ENCODE data around the gene CD27.
"Not testable (repeated sequence)": the region's sequence is repeated elsewhere in the genome, so short reads cannot be mapped to it uniquely, and the experiment has no call there.

The CD27 gene

DNA sequence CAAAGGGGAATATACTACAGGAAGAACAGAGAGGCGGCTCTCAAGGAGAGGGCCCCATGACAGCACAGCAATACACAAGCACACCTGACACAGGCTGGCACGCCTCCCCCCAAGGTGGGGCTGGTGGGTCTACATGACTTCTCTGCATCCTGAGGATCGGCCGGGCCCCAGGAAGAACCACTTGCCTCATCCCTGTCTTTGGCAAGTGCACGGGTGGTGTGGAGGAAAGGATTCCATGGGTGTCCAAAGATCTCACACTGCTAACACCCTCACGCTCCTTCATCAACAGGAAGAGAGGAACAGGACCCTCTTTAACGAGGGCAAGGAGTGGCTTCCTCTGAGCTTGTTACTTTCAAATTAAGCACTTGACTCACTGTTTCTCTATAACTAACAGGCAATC lies 18.5 kb downstream of the CD27 start:
- no peak for DNase-seq

DNA sequence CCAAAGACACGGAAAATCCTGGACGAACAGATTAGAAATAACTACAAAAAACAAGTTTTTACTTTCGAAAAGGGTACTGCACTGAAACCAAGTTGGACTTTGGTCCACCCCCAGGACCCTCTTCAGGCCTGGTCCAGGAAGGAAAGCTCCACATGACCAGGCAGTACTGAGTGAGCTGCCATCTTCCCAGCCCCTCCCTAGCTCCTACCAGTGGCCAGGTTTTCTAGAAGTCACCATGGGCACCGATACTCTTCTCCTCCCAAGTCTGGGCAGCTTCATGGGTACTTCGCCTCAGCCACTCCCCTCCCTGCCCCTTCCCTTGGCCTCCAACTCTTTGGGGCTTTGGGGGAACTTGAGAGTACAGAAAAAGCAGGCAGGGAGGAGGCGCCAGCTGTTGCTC lies 19.1 kb downstream of the CD27 start:
- DNase-seq: no peak

DNA sequence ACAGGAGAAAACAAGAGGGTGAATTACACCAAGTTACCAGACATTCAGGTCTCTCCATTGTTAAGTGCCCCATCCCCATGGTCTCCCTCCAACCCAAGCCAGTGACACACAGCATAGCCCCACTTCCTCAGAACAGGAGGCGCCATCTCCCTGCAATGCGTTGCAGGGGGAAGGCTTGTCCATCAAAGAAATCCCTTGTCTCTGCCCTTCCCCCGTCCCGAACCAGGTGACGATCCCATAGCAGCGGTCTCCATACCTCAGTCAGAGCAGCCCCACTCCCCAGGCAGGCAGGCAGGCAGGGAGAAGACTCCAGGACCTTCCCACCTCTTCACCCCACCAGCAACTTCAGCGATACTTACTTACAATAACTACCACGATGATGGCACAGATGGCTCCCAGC lies 19.8 kb downstream of the CD27 start:
- DNase-seq: no peak

DNA sequence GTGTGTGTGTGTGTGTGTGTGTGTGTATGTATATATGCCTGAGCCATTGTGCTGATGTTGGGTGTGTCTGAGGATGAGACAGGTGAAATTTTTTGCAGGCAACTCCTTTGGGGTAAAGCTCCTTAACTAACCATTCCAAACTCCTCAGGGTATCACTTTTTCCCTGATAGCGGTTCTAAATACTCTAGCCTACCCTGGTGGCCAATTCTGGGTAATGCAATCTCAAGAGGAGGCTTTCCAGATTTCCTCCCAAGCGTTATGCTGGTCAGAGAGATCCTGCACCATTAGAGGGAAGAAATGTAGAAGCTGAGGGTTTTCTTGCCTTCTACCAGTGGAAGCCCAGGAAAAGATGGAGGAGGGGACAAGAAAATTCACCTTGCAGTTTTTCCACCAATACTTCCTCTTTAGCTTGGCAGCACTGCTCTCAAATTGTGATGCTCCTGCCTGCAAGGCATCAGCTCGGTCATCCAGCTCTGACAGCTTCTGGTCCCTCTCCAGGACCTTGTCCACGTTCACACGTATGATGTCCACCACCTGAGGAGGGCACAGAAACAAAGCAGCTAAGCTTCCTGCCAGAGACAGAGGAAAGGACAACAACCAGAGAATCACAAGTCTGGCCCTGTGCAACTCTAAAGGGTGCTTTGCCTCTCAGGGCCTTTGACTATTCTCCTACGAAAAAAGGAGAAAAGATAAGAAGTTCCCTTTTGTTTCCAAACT lies 20.9 kb downstream of the CD27 start:
- DNase-seq: peak; percentile 66

DNA sequence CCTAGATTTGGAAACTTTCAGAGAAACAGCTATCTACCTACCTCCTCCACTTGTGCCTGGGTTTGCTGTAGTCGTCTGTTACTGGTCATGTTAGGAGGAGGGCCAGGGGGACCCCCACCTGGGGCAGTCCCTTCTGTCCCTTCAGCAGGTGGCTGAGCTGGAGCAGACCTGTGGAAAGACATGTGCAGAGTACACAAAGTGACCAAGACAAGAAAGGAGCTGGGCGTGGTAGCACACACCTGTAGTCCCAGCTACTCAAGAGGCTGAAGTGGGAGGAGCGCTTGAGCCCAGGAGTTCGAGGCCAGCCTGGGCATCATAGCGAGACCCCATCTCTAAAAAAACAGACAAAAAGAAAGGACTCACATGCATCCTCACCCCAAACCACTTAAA lies 21.4 kb downstream of the CD27 start:
- DNase-seq: no peak

DNA sequence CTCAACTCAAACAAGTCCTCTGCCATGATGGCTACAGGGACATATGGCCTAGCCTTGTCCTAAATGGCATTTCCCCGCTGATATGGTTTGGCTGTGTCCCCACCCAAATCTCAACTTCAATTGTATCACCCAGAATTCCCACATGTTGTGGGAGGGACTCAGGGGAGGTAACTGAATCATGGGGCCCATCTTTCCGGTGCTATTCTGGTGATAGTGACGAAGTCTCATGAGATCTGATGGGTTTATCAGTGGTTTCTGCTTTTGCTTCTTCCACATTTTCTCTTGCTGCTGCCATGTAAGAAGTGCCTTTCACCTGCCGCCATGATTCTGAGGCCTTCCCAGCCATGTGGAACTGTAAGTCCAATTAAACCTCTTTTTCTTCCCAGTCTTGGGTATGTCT lies 22.0 kb downstream of the CD27 start:
- DNase-seq: not testable (repeated sequence)

DNA sequence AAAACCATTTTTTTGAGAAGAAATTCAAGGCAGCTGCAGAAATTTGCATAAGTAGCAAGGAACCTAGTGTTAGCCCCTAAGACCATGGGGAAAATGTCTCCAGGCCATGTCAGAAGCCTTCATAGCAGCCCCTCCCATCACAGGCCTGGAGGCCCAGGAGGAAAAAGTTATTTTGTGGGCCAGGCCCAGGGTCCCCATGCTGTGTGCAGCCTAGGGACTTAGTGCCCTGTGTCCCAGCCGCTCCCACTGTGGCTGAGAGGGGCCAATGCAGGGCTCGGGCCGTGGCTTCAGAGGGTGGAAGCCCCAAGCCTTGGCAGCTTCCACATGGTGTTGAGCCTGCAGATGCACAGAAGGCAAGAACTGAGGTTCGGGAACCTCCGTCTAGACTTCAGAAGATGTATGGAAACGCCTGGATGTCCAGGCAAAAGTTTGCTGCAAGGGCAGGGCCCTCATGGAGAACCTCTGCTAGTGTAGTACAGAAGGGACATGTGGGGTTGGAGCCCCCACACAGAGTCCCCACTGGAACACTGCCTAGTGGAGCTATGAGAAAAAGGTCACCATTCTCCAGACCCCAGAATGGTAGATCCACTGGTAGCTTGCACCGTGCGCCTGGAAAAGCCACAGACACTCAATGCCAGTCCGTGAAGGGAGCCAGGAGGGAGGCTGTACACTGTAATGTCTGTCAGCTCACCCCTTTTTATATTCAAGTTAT lies 23.0 kb downstream of the CD27 start:
- DNase-seq: not testable (repeated sequence)

DNA sequence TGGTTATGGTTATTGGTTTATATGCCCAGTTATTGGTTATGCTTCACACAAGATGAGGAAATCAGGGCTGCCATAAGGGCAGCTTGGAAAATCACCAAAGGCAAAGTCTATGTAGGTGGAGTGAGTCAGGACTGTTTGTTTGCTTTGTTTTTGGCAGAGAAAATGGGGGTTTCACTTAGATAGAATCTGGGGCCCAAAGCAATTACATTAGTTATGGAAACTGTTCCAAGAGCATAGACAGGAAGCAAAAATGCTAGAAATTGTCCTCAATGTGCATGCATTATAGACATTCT lies 23.5 kb downstream of the CD27 start:
- no peak for DNase-seq

DNA sequence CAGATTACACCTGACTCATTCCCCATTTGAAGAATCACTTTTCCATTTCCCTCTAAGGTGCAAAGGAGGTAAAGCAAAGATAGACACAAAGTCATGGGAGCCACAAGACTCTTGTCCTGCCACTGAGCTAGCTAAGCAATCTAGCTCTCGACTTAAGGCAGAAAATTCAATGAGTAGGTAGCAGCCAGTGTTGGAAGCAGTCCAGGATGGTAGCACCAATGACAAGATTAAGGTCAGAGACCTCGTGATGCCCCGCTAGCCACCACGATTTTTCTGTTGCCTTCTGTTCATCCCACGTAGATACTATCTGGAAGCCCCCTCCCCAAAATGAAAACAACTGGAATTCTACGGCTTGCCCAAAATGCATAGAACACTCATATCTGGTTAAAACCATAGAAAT lies 24.3 kb downstream of the CD27 start:
- no peak for DNase-seq

DNA sequence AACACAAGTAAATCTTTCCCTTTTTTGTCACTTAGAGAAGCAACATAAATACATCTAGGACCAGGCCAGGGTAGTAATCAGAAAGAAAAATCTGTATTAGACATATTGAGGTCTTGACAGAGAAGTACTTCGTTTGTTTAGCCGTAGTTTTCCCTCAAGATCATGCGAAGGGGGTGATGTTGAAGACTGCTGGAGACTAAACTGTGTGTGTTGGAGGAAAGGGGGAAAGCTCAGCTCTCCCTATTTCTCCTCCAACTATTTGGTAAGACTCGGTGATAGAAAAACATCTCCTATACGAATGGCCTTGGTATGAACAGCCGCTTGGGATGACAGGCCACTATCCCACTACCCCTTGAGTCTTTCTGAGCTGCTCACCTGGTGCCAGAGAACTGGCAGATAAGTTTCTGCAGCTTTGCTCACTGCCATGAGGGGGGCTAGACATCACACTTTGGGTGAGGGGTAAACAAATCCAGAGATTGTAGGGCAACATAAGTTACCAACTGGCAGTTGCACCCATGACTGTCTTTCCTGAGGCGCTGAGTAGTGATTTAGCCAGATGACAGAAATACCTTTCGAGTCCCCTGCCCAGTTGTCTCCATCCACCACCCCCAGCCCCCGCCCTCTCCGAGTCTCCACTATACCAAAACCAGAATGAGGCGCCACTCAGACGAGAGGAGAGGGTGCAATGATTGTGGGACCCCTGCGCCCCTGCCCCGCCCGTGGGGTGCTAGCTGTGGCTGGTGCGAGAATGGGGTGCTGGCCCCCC lies 25.0 kb downstream of the CD27 start:
- no peak for DNase-seq

DNA sequence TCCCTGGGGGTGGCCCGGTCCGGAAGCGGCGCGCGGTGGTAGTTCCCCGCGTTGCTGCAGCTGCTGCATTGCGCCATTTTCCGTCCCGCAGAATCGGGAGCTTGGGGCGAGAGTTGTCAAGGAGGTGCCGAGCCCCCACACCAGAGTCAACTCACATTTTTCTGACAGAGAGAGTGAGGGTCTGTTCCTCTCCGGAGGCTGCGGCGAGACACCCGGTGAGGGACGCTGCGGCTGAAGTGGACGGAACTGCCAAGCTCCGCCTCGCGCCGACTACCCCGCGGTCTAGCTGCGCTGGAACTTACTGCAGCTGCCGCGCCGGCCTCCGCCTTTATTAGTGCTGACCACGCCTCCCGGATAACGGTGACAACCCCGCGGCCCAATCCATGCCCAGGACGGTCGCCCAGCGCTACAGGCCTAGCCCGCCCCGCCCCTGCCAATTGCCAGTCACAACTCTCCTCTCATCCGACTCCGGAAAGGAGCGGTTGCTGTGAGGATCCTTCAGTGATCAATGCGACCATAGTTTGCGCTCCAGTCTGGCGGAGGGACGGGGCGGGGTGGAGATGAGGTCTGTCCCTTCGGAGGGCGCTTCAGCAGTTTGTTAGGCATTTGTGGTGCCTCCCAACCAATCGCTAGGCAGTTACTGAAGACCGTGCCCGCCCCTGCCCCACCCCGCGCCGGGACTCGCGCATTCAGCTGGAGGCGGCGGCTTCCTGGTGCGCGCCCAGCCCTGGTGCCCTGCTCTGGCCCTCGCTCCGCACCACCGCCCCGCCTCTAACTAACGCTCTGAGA lies 25.8 kb downstream of the CD27 start, which contains the start of gene VAMP1:
TSS of gene VAMP1 (minus strand) at position 303 of the 789 bp plus-strand sequence. CDS start at position 157, 146 bp downstream.
- peak; percentile 89 for DNase-seq

DNA sequence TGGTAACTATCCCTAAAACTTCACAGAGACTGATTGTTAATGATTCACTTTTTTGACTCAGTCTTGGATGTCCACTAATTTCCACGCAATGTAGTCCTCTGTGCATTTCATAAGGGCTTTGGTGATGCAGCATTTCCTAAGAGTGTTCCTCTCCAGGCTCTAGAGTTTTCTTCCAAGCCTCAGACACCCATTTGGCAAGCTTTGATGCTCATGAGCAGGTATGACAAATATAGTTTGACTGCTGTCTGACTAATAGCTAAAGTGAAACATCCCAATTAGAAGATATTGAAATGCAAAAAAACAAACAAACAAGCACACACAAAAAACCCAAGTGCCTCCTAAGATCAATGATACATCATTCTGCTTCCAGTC lies 27.2 kb downstream of the CD27 start:
- no peak for DNase-seq

DNA sequence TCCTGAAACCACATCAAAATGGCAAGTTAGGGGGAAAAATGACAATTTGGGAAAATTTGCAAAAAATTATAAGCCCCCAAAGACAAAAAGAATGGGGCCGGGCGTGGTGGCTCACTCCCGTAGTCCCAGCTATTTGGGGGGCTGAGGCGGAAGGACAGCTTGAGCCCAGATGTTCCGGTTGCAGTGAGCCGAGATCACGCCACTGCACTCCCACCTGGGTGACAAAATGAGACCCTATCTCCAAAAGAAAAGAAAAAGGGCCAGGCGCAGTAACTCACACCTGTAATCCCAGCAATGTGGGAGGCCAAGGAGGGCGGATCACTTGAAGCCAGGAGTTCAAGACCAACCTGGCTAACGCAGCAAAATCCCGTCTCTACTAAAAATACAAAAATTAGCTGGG lies 27.7 kb downstream of the CD27 start:
- DNase-seq: no peak

DNA sequence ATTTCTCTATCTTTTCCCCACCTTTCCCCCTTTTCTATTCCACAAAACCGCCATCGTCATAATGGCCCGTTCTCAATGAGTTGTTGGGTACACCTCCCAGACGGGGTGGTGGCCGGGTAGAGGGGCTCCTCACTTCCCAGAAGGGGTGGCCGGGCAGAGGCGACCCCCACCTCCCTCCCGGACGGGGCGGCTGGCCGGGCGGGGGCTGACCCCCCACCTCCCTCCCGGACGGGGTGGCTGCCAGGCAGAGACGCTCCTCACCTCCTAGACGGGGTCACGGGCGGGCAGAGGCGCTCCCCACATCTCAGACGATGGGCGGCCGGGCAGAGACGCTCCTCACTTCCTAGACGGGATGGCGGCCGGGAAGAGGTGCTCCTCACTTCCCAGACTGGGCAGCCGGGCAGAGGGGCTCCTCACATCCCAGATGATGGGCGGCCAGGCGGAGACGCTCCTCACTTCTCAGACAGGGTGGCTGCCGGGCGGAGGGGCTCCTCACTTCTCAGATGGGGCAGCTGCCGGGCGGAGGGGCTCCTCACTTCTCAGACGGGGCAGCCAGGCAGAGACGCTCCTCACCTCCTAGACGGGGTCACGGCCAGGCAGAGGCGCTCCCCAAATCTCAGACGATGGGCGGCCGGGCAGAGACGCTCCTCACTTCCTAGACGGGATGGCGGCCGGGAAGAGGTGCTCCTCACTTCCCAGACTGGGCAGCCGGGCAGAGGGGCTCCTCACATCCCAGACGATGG lies 30.6 kb downstream of the CD27 start:
- not testable (repeated sequence) for DNase-seq

DNA sequence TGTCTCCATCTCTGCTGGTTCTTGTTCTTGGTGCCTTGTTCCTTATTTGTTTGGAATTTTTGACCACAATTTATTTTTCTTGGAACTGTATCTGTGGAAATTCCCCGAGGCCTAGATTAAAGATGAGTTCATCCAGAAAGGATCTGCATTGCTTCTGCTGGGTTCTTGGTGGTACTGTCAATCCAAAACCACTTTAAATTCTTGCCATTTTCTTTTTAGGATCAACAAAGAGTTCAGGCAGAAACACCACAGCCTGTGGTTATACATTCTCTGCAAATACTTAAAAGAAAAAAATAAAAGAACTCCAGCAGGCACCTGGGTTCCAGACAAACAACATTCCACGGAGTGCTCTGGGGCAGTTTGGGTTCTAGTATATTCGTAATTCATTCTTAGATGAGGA lies 31.7 kb downstream of the CD27 start:
- DNase-seq: no peak

DNA sequence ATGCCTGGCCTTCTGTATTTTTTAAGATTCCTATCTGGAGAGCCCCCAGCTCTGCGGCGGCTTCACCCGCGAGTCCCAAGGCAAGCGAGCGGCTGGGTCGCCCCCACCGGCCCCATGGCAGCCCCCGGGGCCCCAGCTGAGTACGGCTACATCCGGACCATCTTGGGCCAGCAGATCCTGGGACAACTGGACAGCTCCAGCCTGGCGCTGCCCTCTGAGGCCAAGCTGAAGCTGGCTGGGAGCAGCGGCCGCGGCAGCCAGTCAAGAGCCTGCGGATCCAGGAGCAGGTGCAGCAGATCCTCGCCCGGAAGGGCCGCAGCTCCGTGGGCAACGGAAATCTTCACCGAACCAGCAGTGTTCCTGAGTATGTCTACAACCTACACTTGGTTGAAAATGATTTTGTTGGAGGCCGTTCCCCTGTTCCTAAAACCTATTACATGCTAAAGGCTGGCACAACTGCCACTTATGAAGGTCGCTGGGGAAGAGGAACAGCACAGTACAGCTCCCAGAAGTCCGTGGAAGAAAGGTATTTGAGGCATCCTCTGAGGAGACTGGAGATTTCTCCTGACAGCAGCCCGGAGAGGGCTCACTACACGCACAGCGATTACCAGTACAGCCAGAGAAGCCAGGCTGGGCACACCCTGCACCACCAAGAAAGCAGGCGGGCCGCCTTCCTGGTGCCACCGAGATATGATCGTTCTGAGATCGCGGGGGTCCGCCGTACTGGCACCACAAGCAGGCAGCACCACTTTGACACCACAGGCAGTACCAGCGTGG lies 33.0 kb downstream of the CD27 start:
- not testable (repeated sequence) for DNase-seq

DNA sequence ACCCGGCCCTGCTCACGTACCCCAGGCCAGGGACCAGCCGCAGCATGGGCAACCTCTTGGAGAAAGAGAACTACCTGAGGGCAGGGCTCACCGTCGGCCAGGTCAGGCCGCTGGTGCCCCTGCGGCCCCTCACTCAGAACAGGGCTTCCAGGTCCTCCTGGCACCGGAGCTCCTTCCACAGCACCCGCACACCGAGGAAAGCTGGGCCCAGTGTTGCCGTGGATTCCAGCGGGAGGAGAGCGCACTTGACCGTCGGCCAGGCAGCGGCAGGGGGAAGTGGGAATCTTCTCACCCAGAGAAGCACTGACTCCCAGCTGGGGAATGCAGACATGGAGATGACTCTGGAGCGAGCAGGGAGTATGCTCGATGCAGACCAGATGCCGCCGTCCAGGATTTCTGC lies 33.7 kb downstream of the CD27 start:
- DNase-seq: no peak

DNA sequence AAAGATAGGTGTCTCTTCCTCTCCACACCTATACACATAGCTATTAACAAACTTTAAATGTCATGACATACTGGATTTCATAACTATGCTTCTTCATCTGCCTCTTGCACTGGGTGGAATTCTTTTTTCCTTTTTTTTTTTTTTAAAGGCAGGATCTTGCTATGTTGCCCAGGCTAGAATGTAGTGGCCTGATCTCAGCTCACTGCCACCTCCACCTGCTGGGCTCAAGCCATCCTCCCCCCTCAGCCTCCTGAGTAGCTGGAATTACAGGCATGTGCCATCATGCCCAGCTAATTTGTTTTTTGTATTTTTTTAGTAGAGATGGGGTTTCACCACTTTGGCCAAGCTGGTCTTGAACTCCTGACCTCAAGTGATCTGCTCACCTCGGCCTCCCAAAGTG lies 43.5 kb downstream of the CD27 start:
- DNase-seq: no peak

DNA sequence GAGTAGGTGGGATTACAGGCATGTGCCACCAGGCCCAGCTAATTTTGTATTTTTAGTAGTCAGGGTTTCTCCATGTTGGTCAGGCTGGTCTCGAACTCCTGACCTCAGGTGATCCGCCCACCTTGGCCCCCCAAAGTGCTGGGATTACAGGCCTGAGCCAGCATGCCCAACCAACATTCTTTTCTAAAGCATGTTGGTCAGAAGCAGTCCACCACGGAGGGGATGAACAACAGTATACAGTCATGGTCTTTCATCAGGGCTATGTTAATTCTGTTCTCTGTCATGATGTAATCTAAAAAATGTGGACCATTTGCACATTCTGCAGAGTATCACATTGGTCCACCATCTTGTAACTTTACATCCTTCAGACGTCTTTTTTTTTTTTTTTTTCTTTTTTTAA lies 44.7 kb downstream of the CD27 start:
- DNase-seq: no peak

DNA sequence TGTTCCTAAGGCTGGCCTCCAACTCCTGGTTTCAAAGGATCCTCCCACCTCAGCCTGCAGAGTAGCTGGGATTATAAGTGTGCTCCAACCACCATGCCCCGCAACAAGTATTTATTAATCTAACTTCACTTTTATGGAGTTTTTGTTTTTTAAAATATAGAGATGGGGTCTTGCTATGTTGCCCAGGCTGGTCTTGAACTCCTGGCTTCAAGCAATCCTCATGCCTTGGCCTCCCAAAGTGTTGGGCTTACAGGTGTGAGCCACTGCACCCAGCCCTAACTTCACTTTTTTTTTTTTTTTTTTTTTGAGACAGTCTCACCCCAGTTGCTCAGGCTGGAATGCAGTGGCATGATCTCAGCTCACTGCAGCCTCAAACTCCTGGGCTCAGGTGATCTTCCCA lies 45.9 kb downstream of the CD27 start:
- DNase-seq: not testable (repeated sequence)

DNA sequence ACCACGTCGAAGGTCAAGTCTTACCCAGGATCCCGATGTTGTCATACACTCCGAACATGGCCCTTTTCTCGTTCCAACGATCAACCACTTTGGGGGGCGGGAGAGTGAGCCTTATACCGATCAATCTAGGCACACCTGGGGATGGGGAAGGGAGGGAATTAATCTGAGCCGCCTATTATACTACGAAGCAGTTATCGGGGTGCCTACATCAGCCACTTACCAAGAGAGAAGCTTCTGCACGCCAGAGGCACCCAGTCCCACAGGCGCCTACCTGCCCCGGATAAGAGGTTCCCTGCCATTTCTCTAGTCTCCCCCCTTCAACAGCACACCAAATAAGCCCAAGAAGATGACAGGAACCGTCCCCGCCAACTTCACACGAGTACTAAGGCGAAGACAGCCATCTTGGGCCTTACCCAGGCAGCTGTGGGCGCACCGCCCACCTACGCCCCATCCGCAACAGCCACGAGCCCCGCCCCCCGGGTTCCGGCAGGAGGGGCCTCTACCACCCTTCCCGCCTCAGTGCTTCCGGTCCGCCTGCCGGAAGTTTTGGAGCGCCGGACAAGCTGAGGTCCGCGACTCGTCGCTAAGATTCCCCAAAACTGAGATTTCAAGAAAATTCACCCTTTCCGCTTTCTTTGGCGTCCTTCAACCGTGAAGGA lies 48.2 kb downstream of the CD27 start, which contains the start of gene MRPL51:
TSS of gene MRPL51 (minus strand) at position 425 of the 659 bp plus-strand sequence. CDS start at position 299, 126 bp downstream.
- peak; percentile 84 for DNase-seq
